Activated CD4-positive, alpha-beta T cell treated with anti-CD3 and anti-CD28 coated beads, Interleukin-2, amount 50 U/mL, for 1 hour (primary cell): Measurements from ENCODE around the gene STAT3.
"Not testable (repeated sequence)": the region's sequence is repeated elsewhere in the genome, so short reads cannot be mapped to it uniquely, and the experiment has no call there.

Source experiments
- DNase-seq: peaks from one replicate; pipeline ENCODE4 v3.0.0-alpha.2; 2020

STAT3 gene

DNA sequence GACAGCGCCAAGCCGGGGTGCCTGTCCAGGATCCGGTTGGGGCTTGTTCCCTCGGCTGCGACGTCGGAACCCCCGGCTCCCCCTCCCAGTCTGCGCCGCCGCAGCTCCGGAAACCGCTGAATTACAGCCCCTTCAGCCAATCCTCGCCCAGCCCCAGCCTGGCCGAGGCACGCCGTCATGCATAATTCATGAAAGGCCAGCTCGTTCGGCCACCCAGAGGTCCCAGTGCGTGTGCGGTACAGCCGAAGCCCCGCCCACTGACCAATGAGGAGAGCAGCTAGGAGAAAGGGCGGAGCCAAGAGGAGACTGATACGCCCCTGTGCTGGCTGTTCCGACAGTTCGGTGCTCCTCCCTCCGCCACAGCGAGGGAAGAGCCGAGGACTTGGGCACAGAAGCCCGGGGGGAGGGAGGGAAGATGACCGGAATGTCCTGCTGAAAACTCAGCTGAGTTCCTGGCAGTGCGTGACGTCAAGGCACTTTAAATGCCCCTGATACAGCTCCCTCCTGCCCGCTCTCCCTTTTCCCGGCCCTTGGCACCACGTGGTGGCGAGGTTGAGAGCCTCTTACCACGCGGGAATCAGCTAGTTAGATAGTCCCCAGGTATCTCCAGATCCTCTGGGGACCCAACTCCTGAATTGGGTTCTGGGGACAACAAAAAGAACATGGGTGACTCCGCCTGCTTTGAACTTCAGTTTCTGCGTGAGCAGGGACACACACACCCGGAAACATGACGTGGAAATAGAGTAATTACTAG is at the start of gene STAT3:
Gene STAT3, minus strand, starts transcription at position 62 of the 754 bp plus-strand sequence. CDS start 39,926 bp downstream, outside the sequence.
- DNase-seq = peak; percentile 100

DNA sequence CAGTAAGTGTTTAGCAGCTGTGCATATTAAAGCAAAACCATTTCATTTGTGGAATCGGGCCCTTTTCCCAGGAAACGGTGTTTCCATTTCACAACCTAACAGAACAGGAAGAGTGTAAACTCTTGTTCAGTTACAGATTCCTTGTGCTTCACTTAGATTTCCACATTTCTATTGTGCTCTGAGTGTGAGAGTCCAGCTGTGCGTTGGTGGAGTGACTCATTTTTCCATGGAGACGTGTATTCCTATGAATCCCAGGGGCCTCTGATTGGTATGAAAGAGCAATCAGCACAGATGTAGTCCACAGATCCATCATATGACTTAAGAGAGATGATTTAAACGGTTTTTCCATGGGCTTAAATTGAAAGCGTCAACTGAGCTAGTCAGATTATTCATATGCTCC is 48.1 kb upstream of the STAT3 start:
- DNase-seq = no peak

DNA sequence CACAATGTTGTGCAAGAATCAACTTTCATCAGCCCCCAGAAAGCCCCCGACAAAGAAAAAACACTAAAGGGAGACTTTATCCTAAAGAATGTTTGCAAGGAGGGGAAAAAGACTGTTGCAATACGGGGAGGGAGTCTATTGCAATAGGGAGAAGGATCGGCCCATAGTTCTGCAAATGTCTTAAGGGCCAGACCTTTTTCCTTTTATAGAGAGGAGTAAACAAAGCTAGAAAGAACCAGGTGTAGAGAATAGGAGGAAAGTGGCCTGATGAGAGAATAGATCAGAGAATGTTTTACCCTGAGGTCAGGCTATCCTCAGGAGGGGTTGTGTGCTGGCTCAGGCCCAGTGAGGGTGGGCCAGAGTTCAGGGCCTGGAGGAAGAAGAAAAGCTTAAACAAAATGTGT is 43.5 kb upstream of the STAT3 start:
- no peak for DNase-seq

DNA sequence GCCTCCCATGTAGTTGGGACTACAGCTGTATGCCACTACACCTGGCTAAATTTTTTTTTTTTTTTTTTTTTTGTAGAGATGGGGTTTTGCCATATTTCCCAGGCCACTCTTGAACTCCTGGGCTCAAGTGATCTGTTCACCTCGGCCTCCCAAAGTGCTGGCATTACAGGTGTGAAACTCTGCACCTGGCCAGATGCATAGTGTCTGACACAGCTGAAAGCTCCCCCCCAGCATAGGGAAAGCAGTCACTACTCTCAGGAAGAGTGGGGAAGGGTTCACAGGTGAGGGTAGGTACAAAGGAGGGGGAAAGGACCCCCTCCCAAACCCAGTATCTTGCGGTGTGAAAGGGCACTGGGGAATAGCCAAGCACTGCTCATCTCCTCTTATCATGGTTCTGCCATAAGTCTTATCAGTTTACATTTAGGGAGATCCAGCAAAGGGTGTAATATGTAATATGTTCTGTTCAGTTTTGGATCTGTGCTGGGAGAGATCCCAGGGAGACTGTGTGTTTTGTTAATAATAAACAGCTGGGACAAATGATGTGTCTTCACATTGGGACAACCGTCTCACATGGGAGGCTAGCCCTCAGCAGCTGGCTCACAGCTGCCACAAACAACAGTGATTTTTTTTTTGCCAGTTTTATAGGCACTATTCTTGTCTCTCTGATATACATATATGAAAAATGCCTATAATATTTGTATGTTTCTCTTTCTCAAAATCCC is 41.6 kb upstream of the STAT3 start:
- no peak for DNase-seq

DNA sequence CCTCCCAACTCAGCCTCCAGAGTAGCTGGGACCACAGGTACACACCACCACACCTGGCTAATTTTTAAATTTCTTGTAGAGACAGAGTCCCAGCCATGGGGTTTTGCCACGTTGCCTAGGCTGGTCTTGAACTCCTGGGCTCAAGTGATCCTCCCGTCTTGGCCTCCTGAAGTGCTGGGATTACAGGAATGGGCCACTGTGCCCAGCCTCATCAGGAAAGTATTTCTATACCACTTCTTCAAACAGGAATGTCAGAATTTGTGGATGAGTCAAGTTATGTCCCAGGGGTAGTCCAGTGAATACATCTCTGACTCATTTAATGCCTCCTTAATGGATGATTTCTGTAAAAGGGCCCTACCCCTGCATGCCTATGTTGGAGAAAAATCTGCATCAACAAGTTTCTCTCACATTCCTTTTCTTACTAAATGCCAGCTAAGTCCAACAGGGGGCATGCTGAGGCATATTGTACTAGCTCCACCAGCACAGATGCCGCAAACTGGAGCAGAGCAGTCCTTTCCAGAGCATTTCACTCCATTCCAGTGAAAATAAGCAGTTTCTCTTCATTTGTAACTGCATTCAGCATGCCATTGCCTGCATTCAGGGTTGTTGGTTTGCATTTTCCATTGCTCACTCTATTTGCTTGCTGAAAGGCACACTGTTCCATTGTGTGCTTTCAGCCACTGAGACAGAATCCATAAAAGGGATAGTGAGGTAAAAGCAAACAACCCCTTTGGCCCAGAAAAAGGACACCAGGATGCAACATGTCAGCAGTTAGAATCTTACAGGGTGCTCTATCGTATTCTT is 40.1 kb upstream of the STAT3 start:
- DNase-seq = peak; percentile 31

DNA sequence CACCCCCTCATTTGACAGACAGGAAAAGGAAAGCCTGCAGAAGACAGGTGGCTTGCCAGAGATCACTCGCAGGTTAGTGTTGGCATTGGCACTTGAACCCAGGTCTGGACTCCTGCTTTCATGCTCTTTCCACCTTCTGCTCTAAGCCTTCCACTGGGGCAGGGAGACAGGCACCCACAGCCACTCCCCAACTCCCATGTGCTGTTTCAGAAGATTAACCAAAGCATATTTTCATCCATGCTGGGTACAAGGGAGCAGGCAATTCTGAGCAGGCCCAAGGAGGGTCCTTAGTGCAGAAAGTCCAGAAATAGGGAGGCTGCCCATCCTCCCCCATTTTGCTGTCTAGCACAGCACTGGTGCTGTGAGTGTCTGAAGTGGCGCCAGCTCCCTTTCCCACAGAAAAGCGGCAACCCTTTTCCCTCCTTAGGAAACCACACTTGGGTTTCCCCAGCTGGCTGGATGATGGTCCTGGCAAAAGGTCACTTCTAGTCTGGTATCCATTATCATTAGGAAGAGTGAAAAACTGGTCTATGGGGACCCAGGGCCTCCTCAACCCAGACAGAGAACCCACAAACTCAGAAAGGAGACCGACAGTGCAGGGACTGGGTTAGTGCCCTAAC is 36.9 kb upstream of the STAT3 start:
- no peak for DNase-seq

DNA sequence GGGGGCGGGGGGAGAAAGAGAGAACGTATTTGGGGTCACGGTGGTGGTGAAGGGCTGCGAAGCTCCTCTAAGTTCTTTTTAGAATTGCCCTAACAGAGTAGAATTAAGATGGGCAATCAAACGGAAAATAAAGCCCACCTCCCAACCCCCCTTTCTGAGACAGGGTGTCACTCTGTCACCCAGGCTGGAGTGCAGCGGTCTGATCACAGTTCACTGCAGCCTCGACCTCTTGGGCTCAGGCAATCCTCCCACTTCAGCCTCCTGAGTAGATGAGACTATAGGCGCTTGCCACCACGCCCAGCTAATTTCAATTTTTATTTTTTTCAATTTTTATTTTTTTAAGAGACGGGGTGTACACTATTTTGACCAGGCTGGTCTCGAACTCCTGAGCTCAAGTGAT is 35.5 kb upstream of the STAT3 start:
- DNase-seq = no peak

DNA sequence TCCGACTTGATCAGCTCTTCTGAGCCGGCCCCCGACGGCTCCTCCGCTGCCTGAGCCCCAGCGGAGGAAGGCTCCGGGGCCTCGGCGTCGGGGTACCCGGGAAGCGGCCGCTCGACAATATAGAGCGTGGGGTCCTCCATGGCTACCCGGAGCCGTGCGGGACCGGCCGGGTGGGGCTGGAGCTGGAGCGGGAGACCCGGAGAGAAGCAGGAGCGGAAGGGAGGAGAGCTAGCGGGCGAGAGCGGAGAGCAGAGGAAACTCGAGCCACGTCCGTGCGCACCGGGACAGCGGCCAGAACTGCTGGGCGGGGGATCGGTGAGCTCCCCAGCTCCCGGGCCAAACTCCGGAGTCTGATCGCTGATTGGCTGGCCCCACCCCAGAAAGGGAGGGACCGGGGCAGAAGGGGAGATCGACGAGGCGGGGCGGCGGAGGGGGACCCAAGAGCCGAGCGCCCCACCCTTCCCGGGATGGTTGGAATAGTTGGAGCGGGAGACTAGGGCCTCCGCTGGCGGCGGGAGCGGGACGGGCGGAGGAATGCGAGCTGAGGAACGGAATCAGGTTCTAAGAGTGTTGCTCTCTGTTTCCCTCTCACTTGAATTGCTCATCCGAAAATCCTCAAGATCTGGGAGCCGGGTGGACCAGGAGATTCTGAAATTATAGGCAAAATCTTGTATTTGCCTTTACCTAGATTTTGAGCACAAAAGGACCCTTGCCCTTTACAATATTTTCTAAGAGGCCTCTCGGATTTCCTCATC is 34.9 kb upstream of the STAT3 start, which contains the start of gene CAVIN1:
Gene CAVIN1, minus strand, starts transcription at position 299 of the 755 bp plus-strand sequence. Its CDS starts 159 bp downstream, at position 140.
- DNase-seq = no peak

DNA sequence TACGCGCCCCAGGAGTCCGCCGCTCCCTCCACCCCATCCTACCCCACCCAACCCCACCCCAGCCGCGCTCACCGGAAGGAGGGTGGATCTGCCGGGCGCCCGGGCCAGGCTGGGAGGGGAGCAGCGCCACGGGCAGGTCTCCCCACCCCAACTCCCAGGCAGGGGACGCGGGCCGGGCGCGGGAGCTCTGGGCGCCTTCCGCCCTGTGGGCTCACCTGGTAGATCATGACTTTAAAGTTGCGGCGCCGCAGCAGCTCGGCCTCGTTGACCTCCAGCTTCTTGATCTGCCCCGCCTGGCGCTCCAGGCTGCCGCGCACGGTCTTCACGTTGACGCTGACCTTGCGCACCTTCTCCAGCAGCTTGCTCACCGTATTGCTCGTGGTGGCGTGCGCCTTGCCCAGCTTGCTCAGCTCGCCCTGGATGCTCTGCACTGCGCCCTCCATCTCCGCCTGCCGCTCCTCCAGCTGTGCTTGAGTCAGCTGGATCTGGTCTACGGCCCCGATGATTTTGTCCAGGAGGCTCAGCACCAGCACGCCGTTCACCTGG is 34.2 kb upstream of the STAT3 start:
- peak; percentile 24 for DNase-seq

DNA sequence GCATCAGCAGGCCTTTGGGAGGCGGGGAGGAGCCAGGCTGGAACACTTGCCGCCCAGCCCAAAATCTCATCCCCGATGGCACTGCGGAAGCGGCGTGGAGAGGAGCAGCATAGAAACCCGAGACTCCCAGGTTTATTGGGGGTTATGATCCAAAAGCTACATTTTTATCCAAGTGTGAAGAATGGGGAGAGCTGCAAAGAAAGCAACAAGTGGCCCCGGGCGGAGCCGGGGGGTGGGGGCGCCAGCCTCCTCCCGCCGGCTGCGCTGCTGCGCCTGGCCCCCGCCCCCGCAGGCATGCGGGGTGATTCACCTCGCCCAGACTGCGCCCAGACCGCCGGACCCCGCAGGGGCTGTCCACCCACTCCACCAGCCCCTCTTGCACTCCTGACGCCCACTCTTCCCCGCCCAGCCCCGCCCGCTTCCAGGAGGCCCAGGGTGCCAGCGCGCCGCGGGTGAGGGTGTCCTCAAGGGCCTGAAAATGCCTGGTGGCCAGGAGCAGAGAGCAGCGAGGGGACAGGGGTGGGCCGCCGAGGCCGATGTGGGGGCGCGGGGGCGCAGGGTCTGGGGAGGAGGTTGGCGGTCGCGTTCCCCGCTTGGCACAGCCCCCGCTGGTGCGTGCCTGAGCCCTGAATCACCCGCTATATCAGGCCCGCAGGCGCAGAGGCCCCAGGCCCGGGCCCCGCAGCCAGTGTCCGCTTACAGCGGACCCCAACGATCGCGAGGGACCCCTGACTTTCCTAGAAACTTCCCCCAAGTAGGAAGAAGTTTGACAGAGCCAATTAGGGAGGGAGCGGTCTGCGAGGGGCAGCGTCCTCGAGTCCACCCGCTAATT is 33.5 kb upstream of the STAT3 start:
- DNase-seq = no peak

DNA sequence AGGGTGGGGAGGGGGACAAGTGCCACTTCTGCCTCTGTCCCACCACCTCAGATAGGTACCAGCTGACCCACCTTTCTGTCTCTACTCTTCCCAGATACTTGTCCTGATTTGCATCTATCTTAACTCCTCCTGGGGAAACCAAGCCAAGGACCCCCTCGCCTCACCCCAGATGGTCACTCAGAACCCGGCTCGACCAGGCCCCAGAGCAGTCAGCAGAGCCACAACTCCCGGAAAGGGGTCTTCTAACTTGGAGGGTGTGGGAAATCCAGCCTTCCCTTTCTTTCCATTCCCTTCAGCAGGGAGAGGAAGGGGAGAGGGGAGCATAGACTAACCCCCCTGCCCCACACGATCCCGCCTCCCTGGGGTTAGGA is 32.9 kb upstream of the STAT3 start:
- DNase-seq = no peak

DNA sequence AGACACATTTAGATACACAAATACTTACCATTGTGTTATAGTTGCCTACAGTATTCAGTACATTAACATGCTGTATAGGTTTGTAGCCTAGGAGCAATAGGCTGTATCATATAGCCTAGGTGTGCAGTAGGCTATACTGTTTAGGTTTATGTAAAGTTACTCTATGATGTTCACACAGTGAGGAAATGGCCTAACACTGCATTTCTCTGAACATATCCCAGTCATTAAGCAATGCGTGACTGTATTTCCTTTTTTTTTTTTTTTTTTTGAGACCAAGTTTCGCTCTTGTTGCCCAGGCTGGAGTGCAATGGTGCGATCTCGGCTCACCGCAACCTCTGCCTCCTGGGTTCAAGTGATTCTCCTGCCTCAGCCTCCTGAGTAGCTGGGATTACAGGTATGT is 29.7 kb upstream of the STAT3 start:
- DNase-seq = not testable (repeated sequence)

DNA sequence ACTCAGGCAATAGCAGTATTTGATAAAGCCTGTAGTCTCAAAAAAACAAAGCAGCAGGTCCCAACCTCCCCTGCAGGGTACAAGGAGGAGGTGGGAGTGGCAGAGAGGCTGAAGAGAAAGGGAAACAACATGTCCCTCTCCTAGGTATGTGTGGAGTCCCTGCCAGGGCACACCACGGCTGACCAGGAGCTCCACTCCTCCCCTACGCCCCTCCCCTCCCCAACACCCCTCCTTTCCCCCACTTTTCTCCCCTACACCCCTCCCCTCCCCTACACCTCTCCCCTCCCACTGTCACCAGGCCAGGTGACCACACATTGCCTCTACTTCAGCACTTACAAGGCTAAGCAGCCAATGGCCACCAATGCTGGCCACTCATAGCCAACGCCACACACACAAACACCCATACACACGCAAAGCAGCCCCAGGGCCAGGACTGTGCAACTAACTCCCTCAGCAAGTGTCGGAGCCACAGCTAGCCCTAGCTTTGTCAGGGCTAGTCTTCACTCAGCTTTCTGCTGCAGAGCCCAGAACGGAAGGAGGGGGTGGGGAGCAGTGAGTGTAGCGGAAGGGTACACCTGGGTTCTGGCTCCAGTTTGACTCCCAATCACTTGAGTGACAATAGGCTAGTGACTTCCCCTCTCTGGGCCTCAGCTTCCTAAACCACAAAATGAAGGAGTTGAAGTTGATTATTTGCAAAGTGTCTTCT is 26.6 kb upstream of the STAT3 start:
- DNase-seq = peak; percentile 46

DNA sequence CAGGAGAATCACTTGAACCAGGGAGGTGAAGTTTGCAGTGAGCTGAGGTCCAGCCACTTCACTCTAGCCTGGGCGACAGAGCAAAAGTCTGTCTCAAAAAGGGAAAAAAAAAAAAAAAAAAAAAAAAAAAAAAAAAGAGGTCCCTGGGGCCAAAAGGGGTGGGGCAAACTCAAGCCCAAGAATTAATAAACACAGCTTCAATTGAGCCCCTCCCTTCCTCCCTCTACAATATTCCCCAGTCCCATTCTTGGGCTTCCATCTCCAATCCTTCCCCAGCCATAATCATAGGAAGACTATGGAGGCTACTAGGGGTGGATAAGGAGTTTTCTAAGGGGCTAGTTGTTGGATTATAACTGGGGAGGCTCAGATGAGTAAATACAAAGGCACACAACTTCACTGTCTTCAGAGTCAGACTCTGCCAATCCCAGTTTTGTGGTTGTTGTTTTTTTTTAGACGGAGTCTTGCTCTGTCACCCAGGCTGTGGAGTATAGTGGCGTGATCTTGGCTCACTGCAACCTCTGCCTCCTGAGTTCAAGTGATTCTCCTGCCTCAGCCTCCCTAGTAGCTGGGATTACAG is 25.3 kb upstream of the STAT3 start:
- DNase-seq = no peak

DNA sequence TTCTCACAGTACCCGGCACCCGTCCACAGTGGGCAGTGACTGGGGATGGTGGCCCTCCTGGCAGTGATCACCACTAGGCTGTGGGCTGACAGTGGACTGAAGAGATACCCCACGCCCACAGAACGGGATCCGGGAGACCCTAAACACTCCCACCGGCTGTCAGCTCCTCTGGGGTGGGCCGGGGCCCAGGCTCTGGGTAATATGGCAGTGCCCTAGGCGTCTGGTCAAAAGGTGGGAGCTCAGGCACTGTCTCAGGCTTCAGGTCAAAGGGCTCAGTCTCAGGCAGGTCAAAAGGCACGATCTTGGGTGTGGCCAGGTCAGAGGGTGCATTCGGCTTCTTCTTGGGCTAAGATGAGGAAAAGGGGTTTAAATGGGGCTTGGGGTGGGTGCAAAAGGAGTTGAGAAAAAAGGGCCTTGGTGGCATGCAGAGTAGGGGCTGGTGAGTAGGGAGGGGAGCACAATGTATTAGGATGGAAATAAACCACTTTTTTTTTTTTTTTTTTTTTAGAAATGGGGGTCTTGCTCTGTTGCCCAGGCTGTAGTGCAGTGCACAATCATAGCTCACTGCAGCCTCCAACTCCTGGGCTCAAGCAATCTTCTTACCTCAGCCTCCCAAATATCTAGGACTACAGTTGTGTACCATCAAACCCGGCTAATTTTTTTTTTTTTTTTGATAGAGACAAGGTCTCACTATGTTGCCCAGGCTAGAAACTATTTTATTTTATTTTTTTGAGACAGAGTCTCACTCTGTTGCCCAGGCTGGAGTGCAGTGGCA is 23.9 kb upstream of the STAT3 start:
- no peak for DNase-seq

DNA sequence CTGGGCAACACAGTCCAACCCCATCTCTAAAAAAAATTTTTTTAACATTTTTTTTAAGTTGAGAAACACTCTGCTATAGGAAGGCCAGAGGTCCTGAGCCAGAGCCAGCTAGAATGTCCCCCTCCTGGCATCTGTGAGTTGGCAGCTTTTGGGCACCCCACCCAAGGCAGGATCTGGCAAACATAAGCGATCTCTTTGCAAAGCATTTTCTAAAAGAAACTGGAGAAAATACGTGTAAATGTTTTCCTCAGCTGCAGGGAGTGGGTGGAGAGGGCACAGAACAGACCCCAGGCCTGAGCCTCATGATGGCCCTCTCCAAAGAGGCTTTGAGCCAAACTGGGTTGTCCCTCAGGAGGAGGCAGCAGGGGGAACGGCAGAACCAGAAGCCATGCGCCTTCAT is 23.1 kb upstream of the STAT3 start:
- DNase-seq = no peak

DNA sequence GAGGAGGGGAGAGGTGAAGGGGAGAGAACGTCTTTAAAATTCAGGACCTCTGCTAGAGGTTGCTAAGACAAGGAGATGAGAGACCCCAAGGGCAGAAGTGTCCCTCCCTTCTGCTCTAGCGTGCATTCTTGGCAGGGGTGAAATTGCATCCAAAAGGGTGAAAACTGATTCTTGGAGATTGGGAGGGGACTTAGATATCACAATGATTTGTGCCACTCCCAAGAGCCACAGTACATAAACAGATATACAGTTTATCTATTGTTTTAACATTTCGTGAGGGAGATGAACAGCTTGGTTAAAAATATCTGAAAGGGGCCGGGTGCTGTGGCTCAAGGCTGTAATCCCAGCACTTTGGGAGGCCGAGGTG is 22.1 kb upstream of the STAT3 start:
- no peak for DNase-seq

DNA sequence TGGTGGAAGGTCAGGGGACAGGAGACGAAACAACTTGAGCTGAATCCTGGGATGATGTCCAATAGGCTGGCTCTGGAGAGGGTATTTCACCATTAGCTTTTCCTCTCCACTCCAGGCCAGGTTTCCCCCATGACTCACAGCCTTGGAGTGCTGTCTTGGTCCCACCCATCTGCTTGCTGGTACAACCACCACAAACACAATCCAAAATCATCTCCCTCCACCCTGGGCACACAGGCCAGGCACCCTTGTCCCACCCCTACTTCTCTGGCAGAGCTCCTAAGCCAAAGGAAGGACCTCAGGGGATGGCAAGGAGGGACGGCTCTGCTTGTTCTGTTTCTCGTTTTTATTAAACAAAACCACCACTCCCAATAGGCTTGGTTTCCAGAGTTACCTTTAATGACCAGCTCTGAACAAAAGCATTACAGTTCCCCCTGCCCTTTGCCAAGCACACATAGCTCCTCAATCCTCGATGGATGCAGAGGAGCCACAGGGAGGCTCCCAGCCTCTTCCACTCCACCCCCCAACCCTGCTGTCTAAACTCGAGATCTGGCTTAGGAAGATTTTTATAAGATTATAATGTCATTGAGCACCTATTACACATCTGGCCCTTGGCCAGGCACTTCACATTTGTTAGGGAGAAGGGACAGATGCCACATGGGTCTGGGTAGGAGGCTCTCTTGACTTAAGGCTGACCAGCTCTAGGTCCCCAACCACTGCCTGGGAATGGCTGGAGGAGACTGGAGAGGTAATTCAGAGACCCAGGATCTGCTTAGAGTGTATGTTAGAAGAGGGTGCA is 21.5 kb upstream of the STAT3 start:
- DNase-seq = no peak
